ENCODE measurements around the gene IQCM.

DNA sequence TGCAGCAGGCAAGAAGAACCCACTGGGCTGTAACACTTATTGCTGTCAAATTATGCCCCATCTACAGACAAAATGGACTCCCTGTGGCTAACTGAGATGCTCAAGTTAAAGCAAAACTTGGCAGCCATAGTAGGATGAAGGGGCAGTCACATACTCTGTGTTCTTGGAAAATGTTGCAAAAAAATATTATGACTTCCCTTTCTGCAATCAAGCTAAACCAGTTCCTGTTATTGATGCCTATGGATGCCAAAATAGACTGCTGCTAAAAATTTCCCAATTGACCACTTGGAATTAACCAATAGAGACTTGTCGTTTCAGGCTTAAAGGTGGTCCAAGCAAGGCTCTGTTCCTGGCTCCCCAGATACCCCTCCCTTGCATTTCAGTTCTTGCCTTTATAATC, 49.5 kb downstream of the IQCM start:
- TF ChIP-seq, protein P1, sequence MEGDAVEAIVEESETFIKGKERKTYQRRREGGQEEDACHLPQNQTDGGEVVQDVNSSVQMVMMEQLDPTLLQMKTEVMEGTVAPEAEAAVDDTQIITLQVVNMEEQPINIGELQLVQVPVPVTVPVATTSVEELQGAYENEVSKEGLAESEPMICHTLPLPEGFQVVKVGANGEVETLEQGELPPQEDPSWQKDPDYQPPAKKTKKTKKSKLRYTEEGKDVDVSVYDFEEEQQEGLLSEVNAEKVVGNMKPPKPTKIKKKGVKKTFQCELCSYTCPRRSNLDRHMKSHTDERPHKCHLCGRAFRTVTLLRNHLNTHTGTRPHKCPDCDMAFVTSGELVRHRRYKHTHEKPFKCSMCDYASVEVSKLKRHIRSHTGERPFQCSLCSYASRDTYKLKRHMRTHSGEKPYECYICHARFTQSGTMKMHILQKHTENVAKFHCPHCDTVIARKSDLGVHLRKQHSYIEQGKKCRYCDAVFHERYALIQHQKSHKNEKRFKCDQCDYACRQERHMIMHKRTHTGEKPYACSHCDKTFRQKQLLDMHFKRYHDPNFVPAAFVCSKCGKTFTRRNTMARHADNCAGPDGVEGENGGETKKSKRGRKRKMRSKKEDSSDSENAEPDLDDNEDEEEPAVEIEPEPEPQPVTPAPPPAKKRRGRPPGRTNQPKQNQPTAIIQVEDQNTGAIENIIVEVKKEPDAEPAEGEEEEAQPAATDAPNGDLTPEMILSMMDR (IDR thresholded peaks at IDR 0.05): no peak
- TF ChIP-seq POLR2A (IDR thresholded peaks at IDR 0.05) (no peak), POLR2AphosphoS5 (IDR thresholded peaks at IDR 0.05) (no peak)

Data from breast epithelium (tissue), 3 donors.